NCI-H1417 treated with DMSO at 0.1 percent for 48 hours (cell line): Measurements from ENCODE around the gene TAF11L13.
"Not testable (repeated sequence)": the region's sequence is repeated elsewhere in the genome, so short reads cannot be mapped to it uniquely, and the experiment has no call there.

ENCODE experiments used
- DNase-seq: peaks from one replicate; lab custom pipeline; 2025; lab: John Stamatoyannopoulos, UW

TAF11L13 gene

DNA sequence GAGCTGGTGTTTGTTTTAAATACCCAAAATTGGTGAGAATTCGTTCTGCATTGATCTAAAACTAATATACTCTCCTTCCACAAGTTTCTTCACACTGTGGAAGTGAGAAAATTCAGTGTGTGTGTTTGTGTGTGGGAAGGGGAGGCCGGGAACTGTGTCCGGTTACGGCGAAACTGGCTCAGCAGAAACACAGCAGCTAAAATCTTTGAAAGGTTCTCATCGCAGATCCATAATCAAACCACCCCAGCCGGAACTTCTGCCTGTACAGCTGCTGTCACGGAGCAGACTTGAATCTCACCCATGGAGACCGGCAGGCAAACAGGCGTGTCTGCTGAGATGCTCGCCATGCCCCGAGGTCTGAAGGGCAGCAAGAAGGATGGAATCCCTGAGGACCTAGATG lies at the start of gene TAF11L13:
Gene TAF11L13, plus strand, starts transcription at position 301 of the 400 bp plus-strand sequence.
- not testable (repeated sequence) for DNase-seq

GRCh38 chr5:17585658-17586057 lies 46.2 kb upstream of the TAF11L13 start, which contains the start of gene TAF11L7:
Gene TAF11L7 (minus strand): TSS chr5:17585758.
- not testable (repeated sequence) for DNase-seq

DNA sequence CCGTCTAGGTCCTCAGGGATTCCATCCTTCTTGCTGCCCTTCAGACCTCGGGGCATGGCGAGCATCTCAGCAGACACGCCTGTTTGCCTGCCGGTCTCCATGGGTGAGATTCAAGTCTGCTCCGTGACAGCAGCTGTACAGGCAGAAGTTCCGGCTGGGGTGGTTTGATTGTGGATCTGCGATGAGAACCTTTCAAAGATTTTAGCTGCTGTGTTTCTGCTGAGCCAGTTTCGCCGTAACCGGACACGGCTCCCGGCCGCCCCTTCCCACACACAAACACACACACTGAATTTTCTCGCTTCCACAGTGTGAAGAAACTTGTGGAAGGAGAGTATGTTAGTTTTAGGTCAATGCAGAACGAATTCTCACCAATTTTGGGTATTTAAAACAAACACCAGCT lies 41.0 kb upstream of the TAF11L13 start, which contains the start of gene TAF11L8:
Gene TAF11L8, minus strand, starts transcription at position 101 of the 400 bp plus-strand sequence.
- not testable (repeated sequence) for DNase-seq

- not testable (repeated sequence) for DNase-seq
These were observed 37.6 kb upstream of the TAF11L13 start, which contains the start of gene TAF11L9 for GRCh38 chr5:17594255-17594654. Gene TAF11L9 (minus strand): TSS chr5:17594394.

DNA sequence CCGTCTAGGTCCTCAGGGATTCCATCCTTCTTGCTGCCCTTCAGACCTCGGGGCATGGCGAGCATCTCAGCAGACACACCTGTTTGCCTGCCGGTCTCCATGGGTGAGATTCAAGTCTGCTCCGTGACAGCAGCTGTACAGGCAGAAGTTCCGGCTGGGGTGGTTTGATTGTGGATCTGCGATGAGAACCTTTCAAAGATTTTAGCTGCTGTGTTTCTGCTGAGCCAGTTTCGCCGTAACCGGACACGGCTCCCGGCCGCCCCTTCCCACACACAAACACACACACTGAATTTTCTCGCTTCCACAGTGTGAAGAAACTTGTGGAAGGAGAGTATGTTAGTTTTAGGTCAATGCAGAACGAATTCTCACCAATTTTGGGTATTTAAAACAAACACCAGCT lies 34.2 kb upstream of the TAF11L13 start, which contains the start of gene TAF11L10:
Gene TAF11L10, minus strand, starts transcription at position 101 of the 400 bp plus-strand sequence.
- not testable (repeated sequence) for DNase-seq

GRCh38 chr5:17603880-17604279 lies 28.0 kb upstream of the TAF11L13 start, which contains the start of gene TAF11L11:
Gene TAF11L11 (plus strand): TSS chr5:17604183.
- DNase-seq = not testable (repeated sequence)

- DNase-seq = no peak
These were observed 26.9 kb upstream of the TAF11L13 start for GRCh38 chr5:17604951-17605350.

- DNase-seq = not testable (repeated sequence)
These were observed 24.4 kb upstream of the TAF11L13 start for GRCh38 chr5:17607461-17607860.

DNA sequence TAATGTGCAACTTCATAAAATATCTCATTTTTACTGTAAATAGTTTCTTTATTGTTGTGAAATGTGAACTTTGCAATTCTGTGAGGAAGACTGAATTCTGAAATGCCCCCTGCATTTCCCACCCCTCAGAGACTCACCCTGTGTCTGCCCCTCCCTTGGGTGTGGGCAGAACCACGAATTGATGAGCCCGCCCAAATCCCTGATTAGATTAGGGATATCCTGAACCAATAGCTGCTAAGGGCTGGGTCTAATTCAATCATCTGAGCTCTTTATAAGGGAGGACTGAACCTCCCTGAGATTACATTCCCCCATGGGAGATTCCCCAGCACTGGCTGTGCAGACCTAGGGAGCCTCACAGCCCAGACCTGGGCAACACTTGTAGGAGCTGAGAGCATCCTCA lies 21.8 kb upstream of the TAF11L13 start, which contains the start of gene TAF11L12:
Gene TAF11L12, plus strand, starts transcription at position 301 of the 400 bp plus-strand sequence.
- DNase-seq = not testable (repeated sequence)

DNA sequence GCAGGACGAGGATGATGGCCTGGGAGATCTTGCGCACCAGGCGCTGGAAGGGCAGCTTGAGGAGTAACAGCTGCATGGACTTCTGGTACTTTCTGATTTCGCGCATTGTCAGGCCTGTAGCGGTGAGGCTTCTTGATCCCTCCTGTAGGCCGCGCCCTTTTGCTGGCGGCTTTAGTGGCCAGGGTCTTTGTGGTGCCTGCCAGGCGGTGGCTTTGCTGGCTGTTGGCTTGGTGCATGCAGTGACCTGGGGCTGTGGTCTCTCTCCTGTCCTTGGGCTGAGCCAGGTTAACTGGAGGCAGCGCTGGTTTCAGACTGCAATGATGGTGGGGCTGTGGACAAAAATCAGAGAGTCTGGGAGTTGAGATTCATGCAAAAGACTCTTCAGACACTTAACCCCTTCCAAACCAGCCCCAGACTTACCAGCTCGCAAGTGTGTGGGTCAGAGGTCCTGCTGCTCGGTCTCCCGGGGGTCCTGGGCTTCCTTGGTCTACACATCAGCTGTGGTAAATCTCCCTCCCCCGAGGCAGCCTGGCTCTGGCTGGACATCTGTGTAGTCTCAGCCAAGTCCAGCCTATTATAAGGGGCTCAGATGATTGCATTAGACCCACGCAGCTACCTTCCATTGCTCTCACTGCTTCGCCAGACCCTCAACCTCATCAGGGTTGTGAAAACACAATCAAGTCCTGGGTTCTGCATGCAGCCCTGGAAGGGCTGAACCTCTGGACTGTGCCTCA lies 16.8 kb upstream of the TAF11L13 start:
- DNase-seq = no peak

- DNase-seq = no peak
These were observed 12.5 kb upstream of the TAF11L13 start for GRCh38 chr5:17619354-17619753.

- no peak for DNase-seq
These were observed 11.3 kb upstream of the TAF11L13 start for GRCh38 chr5:17620627-17621026.

DNA sequence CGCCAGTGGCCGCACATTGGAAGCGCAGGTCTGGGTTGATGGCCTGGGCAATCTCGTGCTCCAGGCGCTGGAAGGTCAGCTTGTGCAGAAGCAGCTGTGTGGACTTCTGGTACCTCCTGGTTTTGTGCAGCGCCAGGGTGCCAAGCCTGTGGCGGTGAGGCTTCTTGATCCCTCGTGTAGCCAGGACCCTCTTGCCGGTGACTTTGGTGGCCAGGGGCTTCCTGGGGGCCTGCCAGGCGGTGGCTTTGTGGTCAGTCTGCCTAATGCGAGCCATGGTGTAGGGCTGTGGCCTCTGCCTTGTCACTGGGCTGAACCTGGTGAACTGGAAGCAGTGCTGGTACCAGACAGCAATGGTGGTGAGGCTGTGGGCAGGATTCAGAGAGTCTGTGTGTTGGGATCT lies 6.2 kb upstream of the TAF11L13 start:
- no peak for DNase-seq

DNA sequence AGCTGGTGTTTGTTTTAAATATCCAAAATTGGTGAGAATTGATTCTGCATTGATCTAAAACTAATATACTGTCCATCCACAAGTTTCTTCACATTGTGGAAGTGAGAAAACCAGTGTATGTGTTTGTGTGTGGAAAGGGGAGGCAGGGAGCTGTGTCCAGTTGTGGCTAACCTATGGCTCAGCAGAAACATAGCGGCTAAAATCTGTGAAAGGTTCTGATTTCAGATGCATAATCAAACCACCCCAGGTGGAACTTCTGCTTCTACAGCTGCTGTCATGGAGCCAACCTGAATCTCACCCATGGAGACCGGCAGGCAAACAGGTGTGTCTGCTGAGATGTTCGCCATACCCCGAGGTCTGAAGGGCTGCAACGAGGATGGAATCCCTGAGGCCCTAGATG lies 2.3 kb downstream of the TAF11L13 start, which contains the start of gene TAF11L14:
Gene TAF11L14, plus strand, starts transcription at position 301 of the 400 bp plus-strand sequence.
- no peak for DNase-seq

GRCh38 chr5:17649232-17649631 lies 17.3 kb downstream of the TAF11L13 start:
- DNase-seq = not testable (repeated sequence)

DNA sequence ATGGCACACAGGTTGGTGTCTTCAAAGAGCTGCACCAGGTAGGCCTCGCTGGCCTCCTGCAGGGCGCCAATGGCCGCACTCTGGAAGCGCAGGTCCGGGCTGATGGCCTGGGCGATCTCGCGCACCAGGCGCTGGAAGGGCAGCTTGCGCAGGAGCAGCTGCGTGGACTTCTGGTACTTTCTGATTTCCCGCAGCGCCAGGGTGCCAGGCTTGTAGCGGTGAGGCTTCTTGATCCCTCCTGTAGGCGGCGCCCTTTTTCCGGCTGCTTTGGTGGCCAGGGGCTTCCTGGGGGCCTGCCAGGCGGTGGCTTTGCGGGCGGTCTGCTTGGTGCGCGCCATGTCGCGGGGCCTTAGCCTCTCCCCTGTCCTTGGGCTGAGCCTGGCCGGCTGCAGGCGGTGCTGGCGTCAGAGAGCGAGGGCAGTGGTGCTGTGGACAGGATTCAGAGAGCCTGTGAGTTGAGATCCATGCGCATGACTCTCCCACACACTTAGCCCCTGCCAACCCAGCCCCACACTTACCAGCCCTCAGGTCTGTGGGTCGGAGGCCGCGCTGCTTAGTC lies 23.4 kb downstream of the TAF11L13 start:
- not testable (repeated sequence) for DNase-seq

DNA sequence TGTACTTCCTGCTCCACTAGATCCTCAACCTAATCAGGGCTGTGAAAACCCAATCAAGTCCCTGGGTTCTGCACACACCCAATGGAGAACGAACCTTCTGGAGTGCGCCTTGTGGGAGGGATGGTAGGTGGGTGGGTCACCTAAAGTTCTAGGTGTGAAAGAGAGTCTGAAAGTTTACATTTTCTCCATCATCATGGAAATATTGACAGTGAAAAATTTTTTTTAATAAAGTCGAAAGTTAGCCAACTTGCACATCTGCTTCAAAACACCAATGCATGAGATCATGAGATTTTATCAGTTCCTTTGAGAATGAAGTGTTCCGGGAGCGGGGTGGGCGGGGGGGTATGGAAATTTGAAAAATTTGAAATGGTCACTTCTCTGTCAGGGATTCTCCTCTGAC lies 24.0 kb downstream of the TAF11L13 start:
- DNase-seq = no peak

- no peak for DNase-seq
These were observed 31.3 kb downstream of the TAF11L13 start for GRCh38 chr5:17663182-17663581.

DNA sequence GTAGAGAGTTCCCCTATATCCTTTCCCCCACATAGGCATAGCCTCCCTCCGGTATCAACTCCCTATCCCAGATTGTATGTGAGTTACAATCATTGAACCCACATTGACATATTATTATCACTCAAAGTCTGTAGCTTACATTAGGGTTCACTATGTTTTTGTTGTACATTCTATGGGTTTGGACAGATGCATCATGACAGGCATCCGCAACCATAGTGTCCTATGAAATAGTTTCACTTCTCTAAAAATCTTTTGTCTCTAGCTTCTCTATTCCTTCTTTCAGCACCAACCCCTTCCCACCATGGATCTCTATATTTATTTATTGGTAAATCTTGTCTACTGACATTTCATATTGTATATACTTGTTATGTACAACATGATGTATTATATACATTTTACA lies 33.9 kb downstream of the TAF11L13 start:
- no peak for DNase-seq

DNA sequence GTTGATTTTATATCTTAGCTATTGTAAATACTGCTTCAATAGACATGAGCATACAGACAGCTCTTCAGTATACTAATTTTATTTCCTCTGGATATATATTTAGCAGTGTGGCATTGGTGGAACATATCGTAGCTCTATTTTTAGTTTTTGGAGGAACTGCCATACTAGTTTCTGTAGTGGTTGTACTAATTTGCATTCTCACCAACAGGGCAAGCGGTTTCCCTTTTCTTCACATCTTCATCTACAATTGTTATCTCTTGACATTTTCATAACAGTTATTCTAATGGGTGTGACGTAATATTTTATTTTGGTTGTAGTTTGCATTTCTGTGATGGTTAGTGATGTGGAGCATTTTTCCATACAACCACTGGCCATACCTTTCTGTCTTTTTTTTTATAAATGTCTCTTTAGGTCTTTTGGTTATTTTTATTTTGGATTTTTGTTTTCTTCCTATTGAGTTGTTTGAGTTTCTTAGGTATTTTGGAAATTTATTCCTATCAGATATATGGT lies 34.9 kb downstream of the TAF11L13 start:
- DNase-seq = no peak

DNA sequence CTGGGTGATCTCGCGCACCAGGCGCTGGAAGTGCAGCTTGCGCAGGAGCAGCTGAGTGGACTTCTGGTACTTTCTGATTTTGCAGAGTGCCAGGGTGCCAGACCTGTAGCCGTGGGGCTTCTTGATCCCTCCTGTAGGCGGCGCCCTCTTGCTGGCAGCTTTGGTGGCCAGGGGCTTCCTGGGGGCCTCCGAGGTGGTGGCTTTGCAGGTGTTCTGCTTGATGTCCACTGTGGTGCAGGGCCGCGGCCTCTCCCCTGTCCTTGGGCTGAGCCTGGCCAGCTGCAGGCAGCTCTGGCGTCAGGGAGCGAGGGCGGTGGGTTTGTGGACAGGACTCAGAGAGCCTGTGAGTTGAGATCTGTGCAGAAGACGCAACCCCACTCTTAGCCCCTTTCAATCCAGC lies 38.5 kb downstream of the TAF11L13 start:
- DNase-seq = no peak

- DNase-seq = no peak
These were observed 47.0 kb downstream of the TAF11L13 start for GRCh38 chr5:17678751-17679324.
